ENCODE measurements around the gene PRKCE. TPM values are rescaled to one million over a fixed set of nuclear protein-coding genes. Genes with fewer than 3 reads are reported as not detected.

PRKCE gene
- total RNA-seq, 2 experiments from 2014 or later, result 24.9 to 26.2 TPM

- peaks cover 9% of the 10 kb centered on the region for H3K9me3 Mint-ChIP-seq
- Histone ChIP-seq H3K27ac (ENCODE audit: low read depth in 1 of 2, low read length in 2 of 2) (no peak overlapping the region), H3K4me1 (ENCODE audit: insufficient read depth, low read length) (no peaks in the 10 kb centered on the region), H3K27me3 (ENCODE audit: control insufficient read depth in 1 of 2, insufficient read depth in 2 of 2, low read length in 2 of 2) (no peaks in the 10 kb centered on the region), H3K4me3 (ENCODE audit: low read length) (no peak overlapping the region), H3K9me3 (ENCODE audit: control insufficient read depth in 1 of 2, insufficient read depth in 1 of 2, low read length in 2 of 2) (peaks cover 7 to 13% of the 10 kb centered on the region in 2 experiments), H3K36me3 (ENCODE audit: insufficient read depth, low read length) (no peaks in the 10 kb centered on the region)
- peaks cover 4% of the 10 kb centered on the region for H3K4me1 Mint-ChIP-seq (ENCODE audit: low read depth)
- no peak overlapping the region for H3K27ac Mint-ChIP-seq
- no peak overlapping the region for H3K4me3 Mint-ChIP-seq
- peaks cover 11% of the 10 kb centered on the region for H3K36me3 Mint-ChIP-seq (ENCODE audit: low read depth)
- DNase-seq, result no peak
- POLR2A ChIA-PET, result no interaction called here
- CTCF ChIA-PET, result no interaction called here
- H3K27me3 Mint-ChIP-seq, result no peaks in the 10 kb centered on the region
- no peak for ATAC-seq (ENCODE audit: poor library complexity)
- TF ChIP-seq CTCF (IDR thresholded peaks at IDR 0.05), result no peak
- intact Hi-C loops (cut with DNase I, micrococcal nuclease), result no loop called here
Observed at GRCh38 chr2:45833968-45834344, 182.5 kb downstream of the PRKCE start.

GRCh38 chr2:45834372-45834771 lies 182.9 kb downstream of the PRKCE start:
- Histone ChIP-seq H3K27me3 (ENCODE audit: control insufficient read depth in 1 of 2, insufficient read depth in 2 of 2, low read length in 2 of 2) (no peaks in the 10 kb centered on the region), H3K4me1 (ENCODE audit: insufficient read depth, low read length) (no peaks in the 10 kb centered on the region), H3K4me3 (ENCODE audit: low read length) (no peak overlapping the region), H3K27ac (ENCODE audit: low read depth in 1 of 2, low read length in 2 of 2) (no peak overlapping the region), H3K9me3 (ENCODE audit: control insufficient read depth in 1 of 2, insufficient read depth in 1 of 2, low read length in 2 of 2) (peaks cover 7 to 13% of the 10 kb centered on the region in 2 experiments), H3K36me3 (ENCODE audit: insufficient read depth, low read length) (no peaks in the 10 kb centered on the region)
- ChIA-PET CTCF (no interaction called here), POLR2A (no interaction called here)
- TF ChIP-seq CTCF (IDR thresholded peaks at IDR 0.05), result no peak
- peaks cover 9% of the 10 kb centered on the region for H3K9me3 Mint-ChIP-seq
- peaks cover 8% of the 10 kb centered on the region for H3K36me3 Mint-ChIP-seq (ENCODE audit: low read depth)
- H3K4me3 Mint-ChIP-seq, result no peak overlapping the region
- no peak for DNase-seq
- H3K27ac Mint-ChIP-seq, result no peak overlapping the region
- no peaks in the 10 kb centered on the region for H3K27me3 Mint-ChIP-seq
- H3K4me1 Mint-ChIP-seq (ENCODE audit: low read depth), result peaks cover 4% of the 10 kb centered on the region
- no peak for ATAC-seq (ENCODE audit: poor library complexity)
- intact Hi-C loops (cut with DNase I, micrococcal nuclease), result no loop called here

- CTCF ChIA-PET, result no interaction called here
- no peak overlapping the region for H3K4me3 ChIP-seq (ENCODE audit: low read length)
- H3K9me3 Mint-ChIP-seq, result peaks cover 9% of the 10 kb centered on the region
- H3K36me3 ChIP-seq (ENCODE audit: insufficient read depth, low read length), result no peaks in the 10 kb centered on the region
- peaks cover 4% of the 10 kb centered on the region for H3K4me1 Mint-ChIP-seq (ENCODE audit: low read depth)
- intact Hi-C loops (cut with DNase I, micrococcal nuclease), result no loop called here
- no peak for TF ChIP-seq CTCF (IDR thresholded peaks at IDR 0.05)
- H3K4me3 Mint-ChIP-seq, result no peak overlapping the region
- POLR2A ChIA-PET, result no interaction called here
- H3K27ac ChIP-seq (ENCODE audit: low read depth in 1 of 2, low read length in 2 of 2), result no peak overlapping the region
- ATAC-seq (ENCODE audit: poor library complexity) (no peak), DNase-seq (no peak)
- no peaks in the 10 kb centered on the region for H3K27me3 ChIP-seq (ENCODE audit: control insufficient read depth in 1 of 2, insufficient read depth in 2 of 2, low read length in 2 of 2)
- no peaks in the 10 kb centered on the region for H3K4me1 ChIP-seq (ENCODE audit: insufficient read depth, low read length)
- peaks cover 8% of the 10 kb centered on the region for H3K36me3 Mint-ChIP-seq (ENCODE audit: low read depth)
- peaks cover 2 to 13% of the 10 kb centered on the region in 2 experiments for H3K9me3 ChIP-seq (ENCODE audit: control insufficient read depth in 1 of 2, insufficient read depth in 1 of 2, low read length in 2 of 2)
- no peak overlapping the region for H3K27ac Mint-ChIP-seq
- H3K27me3 Mint-ChIP-seq, result no peaks in the 10 kb centered on the region
Observed at GRCh38 chr2:45834858-45835257, 183.4 kb downstream of the PRKCE start.
